GM12875 (cell line): ENCODE results near the gene EFHB.
"Not testable (repeated sequence)": the region's sequence is repeated elsewhere in the genome, so short reads cannot be mapped to it uniquely, and the experiment has no call there.

ENCODE experiments used
- H3K4me3 ChIP-seq: one replicate; pipeline ENCODE4 v1.5.1; 2011; ENCODE audit warnings: low read depth, low read length, control low read depth
- CTCF ChIP-seq: IDR thresholded peaks from 2 replicates; pipeline ENCODE4 v1.5.1; 2011; ENCODE audit warnings: low read depth, mild to moderate bottlenecking, control low read depth, inconsistent platforms, low read length, moderate library complexity, borderline replicate concordance; ENCODE audit not compliant: insufficient read depth

EFHB gene

GRCh38 chr3:19888428-19889152, 45.4 kb downstream of the EFHB start:
- H3K4me3 ChIP-seq: no peak overlapping the region
- TF ChIP-seq CTCF: no peak

DNA sequence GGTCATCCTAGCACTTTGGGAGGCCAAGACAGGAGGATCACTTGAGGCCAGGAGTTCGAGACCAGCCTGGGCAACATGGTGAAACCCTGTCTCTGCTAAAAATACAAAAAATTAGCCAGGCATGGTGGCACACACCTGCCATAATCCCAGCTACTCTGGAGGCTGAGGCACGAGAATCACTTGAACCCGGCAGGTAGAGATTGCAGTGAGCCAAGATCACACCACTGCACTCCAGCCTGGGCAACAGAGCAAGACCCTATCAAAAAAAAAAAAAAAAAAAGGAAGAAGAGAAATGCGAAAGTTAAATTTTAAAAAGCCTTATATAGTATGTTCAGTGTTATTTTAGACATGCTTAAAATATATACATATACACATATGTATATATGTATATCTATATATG, 46.9 kb downstream of the EFHB start:
- not testable (repeated sequence) for H3K4me3 ChIP-seq

DNA sequence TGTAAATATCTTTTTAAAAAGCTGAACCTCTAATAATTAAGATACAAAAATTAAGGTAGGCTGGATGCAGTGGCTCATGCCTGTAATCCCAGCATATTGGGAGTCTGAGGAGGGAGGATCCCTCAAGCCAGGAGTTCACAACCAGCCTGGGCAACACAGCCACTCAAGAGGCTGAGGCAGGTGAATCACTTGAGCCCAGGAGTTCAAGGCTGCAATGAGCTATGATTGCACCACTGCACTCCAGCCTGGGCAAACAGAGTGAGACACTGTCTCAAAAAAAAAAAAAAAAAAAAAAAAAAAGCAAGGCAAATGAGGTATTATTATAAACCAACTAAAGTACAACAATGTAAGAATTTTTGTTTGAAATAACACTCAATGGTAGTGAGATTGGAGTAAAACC, 47.6 kb downstream of the EFHB start:
- no peak for TF ChIP-seq CTCF
- H3K4me3 ChIP-seq: no peak overlapping the region

- no peak overlapping the region for H3K4me3 ChIP-seq
- TF ChIP-seq CTCF: peak; percentile 38; the same call in 1 of the 2 replicates
Measured at GRCh38 chr3:19885468-19885867, 48.5 kb downstream of the EFHB start.

DNA sequence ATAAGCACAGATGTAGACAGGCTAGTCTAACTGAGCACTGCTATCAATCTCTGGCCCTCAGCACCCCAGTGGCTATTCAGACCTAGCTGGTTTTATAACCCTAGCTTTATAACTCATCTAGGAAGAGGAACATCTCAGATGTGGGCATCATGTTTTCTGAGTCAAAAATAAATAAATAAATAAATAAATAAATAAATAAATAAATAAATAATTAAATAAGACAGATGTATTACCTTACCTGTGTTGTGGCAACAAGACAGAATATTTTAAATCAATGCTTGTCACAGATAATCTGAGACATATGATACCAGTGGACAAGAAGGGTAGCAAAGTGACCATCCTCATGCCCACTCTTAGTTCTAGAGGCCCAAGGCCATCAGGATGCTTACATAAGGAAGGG, 52.2 kb downstream of the EFHB start:
- no peak for TF ChIP-seq CTCF
- H3K4me3 ChIP-seq: no peak overlapping the region

DNA sequence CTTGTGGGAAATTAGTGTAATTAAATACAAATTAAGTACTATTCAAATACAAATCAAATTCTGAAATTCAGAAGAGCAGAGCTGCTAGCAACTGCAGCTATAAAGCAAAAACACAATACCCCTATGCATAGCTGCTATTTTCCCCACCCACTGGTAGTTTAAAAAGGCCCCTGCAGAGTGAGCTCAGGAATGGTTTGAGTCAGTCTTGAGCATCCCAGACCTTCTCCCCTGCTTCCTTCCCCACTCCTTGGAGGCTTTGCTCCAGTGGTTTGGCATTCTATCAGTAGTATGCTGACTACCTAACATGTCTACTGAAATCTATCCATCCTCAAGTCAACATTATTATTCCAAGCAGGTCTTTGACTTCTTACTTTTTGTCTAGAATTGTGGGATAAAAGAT, 53.0 kb downstream of the EFHB start:
- no peak for TF ChIP-seq CTCF
- H3K4me3 ChIP-seq: no peak overlapping the region

DNA sequence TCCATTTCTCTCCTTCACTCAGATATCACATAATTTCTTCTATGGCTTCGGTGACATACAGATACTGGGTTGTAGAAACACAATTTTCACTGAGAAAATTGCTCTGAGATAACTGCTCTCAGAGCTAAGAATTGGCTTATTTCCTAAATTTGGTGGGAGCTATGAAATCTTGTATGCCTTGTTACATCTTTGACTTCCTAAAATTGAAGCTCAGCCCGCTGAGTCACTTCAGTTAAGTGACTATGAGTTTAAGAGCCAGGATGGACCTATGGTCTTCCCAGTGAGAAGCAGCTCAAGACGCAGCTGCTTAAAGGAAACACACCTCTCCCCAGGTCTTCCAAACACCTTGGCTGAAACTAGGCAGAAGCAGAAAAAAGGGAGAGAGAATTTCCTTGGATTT, 56.4 kb downstream of the EFHB start:
- no peak overlapping the region for H3K4me3 ChIP-seq
- no peak for TF ChIP-seq CTCF
